HG02588 (cell line): ENCODE measurements around the gene FREM1.

Experiments
- ATAC-seq: cut with Tn5 transposase; IDR thresholded peaks from one replicate; pipeline ENCODE4 v1.9.1; 2021; ENCODE audit warnings: mild to moderate bottlenecking, moderate library complexity; ENCODE audit not compliant: unreplicated experiment

Gene FREM1

GRCh38 chr9:14769230-14769571, 141.0 kb downstream of the FREM1 start:
- peak; percentile 47 for ATAC-seq

GRCh38 chr9:14768405-14769229, 141.6 kb downstream of the FREM1 start:
- ATAC-seq = no peak

GRCh38 chr9:14766299-14766698, 143.9 kb downstream of the FREM1 start:
- ATAC-seq = no peak

GRCh38 chr9:14761584-14761983, 148.6 kb downstream of the FREM1 start:
- no peak for ATAC-seq

GRCh38 chr9:14760060-14760459, 150.2 kb downstream of the FREM1 start:
- ATAC-seq = no peak

- no peak for ATAC-seq
Observed at GRCh38 chr9:14756291-14756690, 153.9 kb downstream of the FREM1 start.

GRCh38 chr9:14752871-14753270, 157.4 kb downstream of the FREM1 start:
- ATAC-seq = no peak

GRCh38 chr9:14752271-14752670, 158.0 kb downstream of the FREM1 start:
- no peak for ATAC-seq

GRCh38 chr9:14750821-14751220, 159.4 kb downstream of the FREM1 start:
- ATAC-seq = no peak

- no peak for ATAC-seq
Observed at GRCh38 chr9:14749741-14750211, 160.5 kb downstream of the FREM1 start.

GRCh38 chr9:14748373-14748772, 161.9 kb downstream of the FREM1 start:
- ATAC-seq = no peak

GRCh38 chr9:14747111-14747510, 163.1 kb downstream of the FREM1 start:
- no peak for ATAC-seq

- ATAC-seq = no peak
Observed at GRCh38 chr9:14746626-14747025, 163.6 kb downstream of the FREM1 start.

GRCh38 chr9:14744768-14745167, 165.5 kb downstream of the FREM1 start:
- ATAC-seq = no peak

- peak; percentile 86 for ATAC-seq
Observed at GRCh38 chr9:14741369-14741768, 168.9 kb downstream of the FREM1 start.

GRCh38 chr9:14733133-14733532, 177.1 kb downstream of the FREM1 start:
- no peak for ATAC-seq

GRCh38 chr9:14731294-14731981, 178.8 kb downstream of the FREM1 start:
- no peak for ATAC-seq

GRCh38 chr9:14730461-14730898, 179.7 kb downstream of the FREM1 start:
- ATAC-seq = no peak

GRCh38 chr9:14723301-14723700, 186.9 kb downstream of the FREM1 start:
- no peak for ATAC-seq

GRCh38 chr9:14722391-14723035, 187.7 kb downstream of the FREM1 start, which contains the start of gene CER1:
TSS of gene CER1 (minus strand) at chr9:14722733. CDS start at chr9:14722672, 61 bp downstream.
- ATAC-seq = no peak

GRCh38 chr9:14719231-14719923, 190.9 kb downstream of the FREM1 start:
- ATAC-seq = no peak
